Gastrocnemius medialis (tissue), 4 donors: ENCODE results near the gene PLCB2. TPM values are rescaled to one million over a fixed set of nuclear protein-coding genes. Genes with fewer than 3 reads are reported as not detected.

Experiments used
- ATAC-seq, 2 donors: fragments of 150-250 bp; one replicate each; pipeline ENCODE4 v1.9.1; 2016
- DNase-seq, 2 donors: peaks; one replicate each; pipeline ENCODE4 v3.0.0-alpha.2; 2019
- H3K27ac ChIP-seq, 4 donors: fragments of 200-600 bp; sonication (generic); 1 replicate in 1 of 4; 2 replicates in 3 of 4; pipeline ENCODE4 v1.5.1; 2016 to 2018; ENCODE audit warnings: mild to moderate bottlenecking in 2 of 4, moderate library complexity in 1 of 4
- H3K27me3 ChIP-seq, 3 donors: fragments of 200-600 bp; sonication (generic) in 2 of 3; 1 replicate in 1 of 3; 2 replicates in 2 of 3; pipeline versions ENCODE4 v1.5.1 to v1.6.0; 2016 to 2019; ENCODE audit warnings: mild to moderate bottlenecking in 1 of 3, moderate library complexity in 1 of 3
- H3K36me3 ChIP-seq, 2 donors: fragments of 200-600 bp; sonication (generic) in 1 of 2; one replicate each; pipeline ENCODE4 v1.5.1; 2017 to 2018
- H3K4me1 ChIP-seq, 2 donors: fragments of 200-600 bp; sonication (generic) in 1 of 2; one replicate each; pipeline ENCODE4 v1.5.1; 2016 to 2017; ENCODE audit warnings: mild to moderate bottlenecking in 2 of 2
- H3K4me3 ChIP-seq, 4 donors: fragments of 200-600 bp; sonication (generic) in 3 of 4; 1 replicate in 1 of 4; 2 replicates in 3 of 4; pipeline ENCODE4 v1.5.1; 2016 to 2019; ENCODE audit warnings: mild to moderate bottlenecking in 2 of 4
- H3K9me3 ChIP-seq, 3 donors: fragments of 200-600 bp; sonication (generic) in 2 of 3; 1 replicate in 1 of 3; 2 replicates in 2 of 3; pipeline ENCODE4 v1.5.1; 2016 to 2019
- POLR2A ChIP-seq, 2 donors: fragments of 450-650 bp; IDR thresholded peaks; one replicate each; pipeline ENCODE4 v1.6.1; 2017; ENCODE audit warnings: antibody characterized with exemption in 2 of 2, mild to moderate bottlenecking in 2 of 2, moderate library complexity in 2 of 2
- in situ Hi-C, 4 donors: fragments of 200-750 bp; cut with MboI; loops; one replicate each; pipeline versions ENCODE4 v1.15.0 to v1.8.0; 2017; ENCODE audit warnings: low sequenced_read_pairs in 4 of 4
- intact Hi-C: fragments of 100-400 bp; cut with DNase I; formaldehyde crosslinking; loops from one replicate; pipeline ENCODE4 v1.15.1; 2023; ENCODE audit warnings: low total_unique reads
- total RNA-seq, 4 donors: library from RNA; depleted of rRNA; stranded (reverse); fragments of >200 nt; gene quantifications; one replicate each; pipeline versions ENCODE4 v1.1.0 to v1.2.3, GENCODE V29; 2016
- TF ChIP-seq, protein P1 (sequence below), 5 experiments: fragments of 450-650 bp in 3 of 5; fragments of 200-600 bp in 2 of 5; sonication (generic) in 2 of 5; IDR thresholded peaks in 4 of 5; conservative IDR thresholded peaks in 1 of 5; 1 replicate in 4 of 5; 2 replicates in 1 of 5; pipeline ENCODE4 v1.5.1; 2016 to 2019; ENCODE audit warnings: antibody characterized with exemption in 5 of 5, mild to moderate bottlenecking in 3 of 5, moderate library complexity in 3 of 5

Gene PLCB2
- total RNA-seq, 4 donors from 2014 or later: 0.72 to 2.0 (median 1.4) TPM; not detected in 1

DNA sequence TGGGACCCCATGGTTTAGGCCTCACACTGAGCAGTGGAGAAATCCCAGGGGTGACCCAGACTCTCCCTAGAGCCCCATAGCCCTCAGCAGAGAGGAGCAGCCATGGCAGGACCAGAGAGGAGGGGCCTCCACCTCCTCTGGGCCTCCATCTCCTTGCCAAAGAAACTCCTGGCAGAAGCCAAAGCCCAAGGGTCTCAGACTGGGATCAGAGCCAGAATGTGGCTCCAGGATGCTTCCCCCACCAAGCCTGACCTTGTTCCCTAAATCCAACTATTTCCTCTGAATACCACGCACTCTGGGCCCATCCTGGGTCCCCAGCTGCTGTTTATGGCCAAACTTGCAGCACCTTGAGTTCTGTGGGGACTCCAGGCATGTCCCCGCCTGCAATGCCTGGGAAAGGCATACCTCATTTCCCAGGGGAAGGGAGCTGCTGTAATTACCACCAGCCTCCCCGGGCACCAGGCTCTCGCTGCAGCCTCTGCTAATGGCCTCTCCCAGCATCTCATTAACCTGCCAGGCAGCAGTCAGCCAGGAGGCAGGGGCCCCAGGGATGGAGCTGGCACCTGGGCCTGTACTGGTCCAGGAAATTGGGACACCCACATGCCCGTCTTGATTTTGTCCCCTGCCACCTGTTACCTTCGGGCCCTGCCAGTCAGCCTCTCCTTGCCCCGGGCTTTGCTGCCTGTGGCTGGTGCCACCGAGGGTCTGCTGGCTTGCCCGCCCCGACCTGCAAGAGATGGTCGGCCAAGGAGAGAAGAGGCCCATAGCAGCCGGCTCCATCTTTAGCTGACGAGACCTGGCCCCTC lies 28.4 kb upstream of the PLCB2 start:
- H3K27ac ChIP-seq: peak overlapping the region; percentile 98 to 100 (median 99)
- DNase-seq (no peak), ATAC-seq (no peak)
- TF ChIP-seq POLR2A (IDR thresholded peaks at IDR 0.05): no peak
- TF ChIP-seq, protein P1, sequence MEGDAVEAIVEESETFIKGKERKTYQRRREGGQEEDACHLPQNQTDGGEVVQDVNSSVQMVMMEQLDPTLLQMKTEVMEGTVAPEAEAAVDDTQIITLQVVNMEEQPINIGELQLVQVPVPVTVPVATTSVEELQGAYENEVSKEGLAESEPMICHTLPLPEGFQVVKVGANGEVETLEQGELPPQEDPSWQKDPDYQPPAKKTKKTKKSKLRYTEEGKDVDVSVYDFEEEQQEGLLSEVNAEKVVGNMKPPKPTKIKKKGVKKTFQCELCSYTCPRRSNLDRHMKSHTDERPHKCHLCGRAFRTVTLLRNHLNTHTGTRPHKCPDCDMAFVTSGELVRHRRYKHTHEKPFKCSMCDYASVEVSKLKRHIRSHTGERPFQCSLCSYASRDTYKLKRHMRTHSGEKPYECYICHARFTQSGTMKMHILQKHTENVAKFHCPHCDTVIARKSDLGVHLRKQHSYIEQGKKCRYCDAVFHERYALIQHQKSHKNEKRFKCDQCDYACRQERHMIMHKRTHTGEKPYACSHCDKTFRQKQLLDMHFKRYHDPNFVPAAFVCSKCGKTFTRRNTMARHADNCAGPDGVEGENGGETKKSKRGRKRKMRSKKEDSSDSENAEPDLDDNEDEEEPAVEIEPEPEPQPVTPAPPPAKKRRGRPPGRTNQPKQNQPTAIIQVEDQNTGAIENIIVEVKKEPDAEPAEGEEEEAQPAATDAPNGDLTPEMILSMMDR (IDR thresholded peaks at IDR 0.05 in 4 of 5, conservative IDR thresholded peaks at IDR 0.05 in 1 of 5): no peak
- in situ Hi-C loops (no loop called here), intact Hi-C loops (no loop called here)
- peaks cover 62 to 82% of the 10 kb centered on the region in 2 donors for H3K4me1 ChIP-seq
- no peak overlapping the region for H3K4me3 ChIP-seq
- H3K27me3 ChIP-seq: no peaks in the 10 kb centered on the region
- H3K36me3 ChIP-seq: peaks cover 0 to 18% of the 10 kb centered on the region in 2 donors
- no peaks in the 10 kb centered on the region for H3K9me3 ChIP-seq

DNA sequence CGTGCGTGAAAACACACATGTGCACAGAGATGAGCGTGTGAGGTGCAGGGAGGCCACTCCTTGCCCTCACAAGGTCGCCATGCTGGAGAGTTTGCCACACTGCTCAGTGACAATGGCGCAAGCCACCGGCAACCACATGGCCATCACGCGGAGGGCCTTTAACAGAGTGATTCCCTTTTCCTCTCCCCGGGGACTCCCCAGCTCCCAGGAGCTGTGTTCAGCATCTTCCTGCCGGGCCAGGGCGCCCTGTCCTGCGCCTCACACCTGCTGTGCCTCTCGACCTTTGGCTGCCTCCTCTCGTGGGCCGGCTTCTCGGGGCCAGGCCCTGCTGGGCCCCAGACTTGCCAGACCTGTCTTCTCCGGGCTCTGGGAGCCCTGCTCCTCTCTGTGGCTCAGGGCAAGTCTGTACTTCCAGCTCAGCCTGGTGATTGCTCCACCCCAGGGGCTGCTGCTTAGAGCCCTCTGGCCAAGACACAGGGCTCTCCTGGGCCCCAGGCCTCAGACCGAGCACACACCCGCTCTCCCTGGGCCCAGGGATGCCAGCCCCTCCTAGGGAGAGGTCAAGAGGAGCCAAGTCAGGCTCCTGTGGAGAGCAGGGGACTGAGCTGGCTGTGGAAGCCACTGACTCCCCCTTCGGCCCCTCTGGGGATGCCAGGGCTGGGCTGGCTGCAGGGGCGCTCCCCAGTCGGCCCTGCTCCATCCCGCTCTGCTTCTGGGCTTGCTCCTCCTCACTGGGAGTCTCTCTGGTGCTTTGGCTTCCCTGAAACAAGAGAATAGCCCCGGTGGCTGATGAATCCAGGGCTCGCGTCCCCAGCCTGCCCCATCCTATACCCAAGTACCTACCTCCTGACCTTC lies 27.4 kb upstream of the PLCB2 start:
- TF ChIP-seq, protein P1 (IDR thresholded peaks at IDR 0.05 in 4 of 5, conservative IDR thresholded peaks at IDR 0.05 in 1 of 5): no peak
- no peak for TF ChIP-seq POLR2A (IDR thresholded peaks at IDR 0.05)
- peak in 1 of 2 donors; percentile 44 for DNase-seq

DNA sequence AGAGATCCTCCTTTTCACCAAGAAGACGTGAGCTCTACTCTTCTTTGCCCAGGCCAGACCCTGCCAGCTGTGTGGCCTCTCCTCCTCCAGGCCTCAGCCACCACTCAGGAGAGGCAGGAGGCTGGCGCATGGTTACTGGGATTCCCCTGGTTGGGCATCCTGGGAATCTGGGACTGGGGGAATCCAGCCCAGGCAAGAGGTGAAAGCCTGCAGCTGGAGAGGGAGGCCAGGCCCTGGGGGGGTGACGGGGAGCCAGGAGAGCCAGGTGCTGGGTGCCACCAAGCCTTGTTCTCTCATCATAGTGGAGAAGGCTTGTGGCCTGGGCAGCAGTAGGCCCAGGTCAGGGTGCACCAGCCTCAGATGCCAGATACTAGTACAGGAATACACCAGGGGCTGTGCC lies 26.8 kb upstream of the PLCB2 start:
- peaks cover 55 to 68% of the 10 kb centered on the region in 2 donors for H3K4me1 ChIP-seq
- H3K4me3 ChIP-seq: no peak overlapping the region
- peak overlapping the region; percentile 58 to 99 (median 98) for H3K27ac ChIP-seq
- in situ Hi-C loops: no loop called here
- H3K27me3 ChIP-seq: no peaks in the 10 kb centered on the region
- peaks cover 0 to 18% of the 10 kb centered on the region in 2 donors for H3K36me3 ChIP-seq
- no peaks in the 10 kb centered on the region for H3K9me3 ChIP-seq
- no peak for TF ChIP-seq POLR2A (IDR thresholded peaks at IDR 0.05)
- TF ChIP-seq, protein P1 (IDR thresholded peaks at IDR 0.05 in 4 of 5, conservative IDR thresholded peaks at IDR 0.05 in 1 of 5): no peak
- no peak for ATAC-seq
- intact Hi-C loops: no loop called here
- no peak for DNase-seq

More for the DNA sequence above, 27.4 kb upstream of the PLCB2 start:
- intact Hi-C loops: no loop called here
- Histone ChIP-seq H3K27me3 (no peaks in the 10 kb centered on the region), H3K4me3 (no peak overlapping the region), H3K9me3 (no peaks in the 10 kb centered on the region), H3K36me3 (peaks cover 0 to 18% of the 10 kb centered on the region in 2 donors), H3K27ac (peak overlapping the region; percentile 58 to 99 (median 98)), H3K4me1 (peaks cover 60 to 74% of the 10 kb centered on the region in 2 donors)
- in situ Hi-C loops: no loop called here
- ATAC-seq: no peak

DNA sequence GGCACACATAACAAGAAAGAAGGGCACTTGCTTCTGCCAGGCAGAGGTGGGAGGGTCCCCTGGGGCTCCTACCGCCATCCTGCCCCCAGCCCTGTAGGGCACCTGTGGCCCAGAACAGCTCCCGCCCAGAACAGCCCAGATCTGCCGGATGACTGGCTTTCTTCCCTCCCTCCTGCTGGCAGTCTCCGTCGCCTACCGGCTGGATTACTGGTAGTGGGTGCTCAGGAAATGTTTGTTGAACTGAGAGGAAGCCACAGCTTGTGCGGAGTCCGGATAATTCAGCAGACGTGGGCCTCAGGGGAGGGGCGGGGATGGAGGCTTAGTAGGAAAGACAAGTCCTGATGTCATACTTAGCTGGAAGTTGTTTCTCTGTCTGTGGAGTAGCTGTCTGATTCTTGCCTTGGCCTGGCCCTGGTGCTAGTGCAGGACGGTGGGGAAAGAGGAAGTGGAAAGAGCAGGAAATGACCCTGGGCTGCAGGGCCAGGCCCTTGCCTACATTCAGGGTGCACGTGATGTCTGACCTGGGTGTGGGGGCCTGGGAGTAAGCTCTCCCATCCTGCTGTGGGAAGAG lies 26.3 kb upstream of the PLCB2 start:
- Histone ChIP-seq H3K27me3 (no peaks in the 10 kb centered on the region), H3K9me3 (no peaks in the 10 kb centered on the region), H3K4me3 (no peak overlapping the region), H3K27ac (peak overlapping the region; percentile 58 to 99 (median 98)), H3K36me3 (peaks cover 0 to 18% of the 10 kb centered on the region in 2 donors), H3K4me1 (peaks cover 50 to 62% of the 10 kb centered on the region in 2 donors)
- ATAC-seq (peak in 1 of 2 donors; percentile 33), DNase-seq (peak; percentile 30 to 52)
- intact Hi-C loops: no loop called here
- no peak for TF ChIP-seq POLR2A (IDR thresholded peaks at IDR 0.05)
- TF ChIP-seq, protein P1 (IDR thresholded peaks at IDR 0.05 in 4 of 5, conservative IDR thresholded peaks at IDR 0.05 in 1 of 5): no peak
- in situ Hi-C loops: no loop called here
